Nephron (organoid): Measurements from ENCODE around the gene FBXL7.
"Not testable (repeated sequence)": the region's sequence is repeated elsewhere in the genome, so short reads cannot be mapped to it uniquely, and the experiment has no call there.

Experiments
- H3K27ac Mint-ChIP-seq, 3 experiments: 2 replicates each; pipeline ENCODE4 v1.8.0; 2020; ENCODE audit warnings: mixed read lengths in 3 of 3, mild to moderate bottlenecking in 2 of 3, moderate library complexity in 1 of 3
- H3K27me3 Mint-ChIP-seq: 2 replicates; pipeline ENCODE4 v1.8.0; 2021; ENCODE audit warnings: low read depth, mild to moderate bottlenecking, moderate library complexity, mixed read lengths
- H3K36me3 Mint-ChIP-seq: 2 replicates; pipeline ENCODE4 v1.8.0; 2020; ENCODE audit warnings: low read depth, mixed read lengths
- H3K4me1 Mint-ChIP-seq: 2 replicates; pipeline ENCODE4 v1.8.0; 2020; ENCODE audit warnings: mixed read lengths
- H3K4me3 Mint-ChIP-seq, 3 experiments: 2 replicates each; pipeline ENCODE4 v1.8.0; 2020; ENCODE audit warnings: mild to moderate bottlenecking in 3 of 3, mixed read lengths in 3 of 3, moderate library complexity in 2 of 3
- H3K9me3 Mint-ChIP-seq: 2 replicates; pipeline ENCODE4 v1.8.0; 2020; ENCODE audit warnings: mixed read lengths
- CTCF ChIP-seq, 3 experiments: fragments of 200-600 bp; sonication (generic); IDR thresholded peaks; one replicate each; pipeline ENCODE4 v1.5.0; 2021; ENCODE audit warnings: antibody characterized with exemption in 3 of 3; ENCODE audit not compliant: unreplicated experiment in 3 of 3

Gene FBXL7

DNA sequence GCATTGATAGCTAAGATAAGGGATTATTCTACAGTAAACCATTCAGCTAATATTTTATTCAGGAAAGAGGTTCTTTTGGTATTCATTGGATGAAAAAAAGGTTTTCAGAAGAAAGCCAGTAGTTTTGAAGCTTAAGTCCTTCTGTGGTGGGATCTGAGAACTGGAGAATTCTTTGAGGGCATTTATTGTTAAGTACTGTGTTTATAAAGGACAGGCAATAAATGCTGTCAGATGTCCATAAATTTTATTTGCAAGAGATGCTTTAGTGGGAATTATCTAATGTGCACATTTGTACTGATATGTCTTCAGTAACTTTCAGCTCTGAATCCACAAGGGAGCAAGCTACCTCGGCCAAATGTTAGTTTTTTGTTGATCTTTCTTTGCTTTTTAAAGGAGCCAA lies 358.3 kb downstream of the FBXL7 start:
- Mint-ChIP-seq H3K27ac (no peak overlapping the region), H3K4me1 (peaks cover 3% of the 10 kb centered on the region), H3K4me3 (no peak overlapping the region), H3K27me3 (no peaks in the 10 kb centered on the region), H3K9me3 (peaks cover 13% of the 10 kb centered on the region), H3K36me3 (peaks cover 5% of the 10 kb centered on the region)
- TF ChIP-seq CTCF (IDR thresholded peaks at IDR 0.05; ENCODE audit: unreplicated experiment in 3 of 3) = no peak

DNA sequence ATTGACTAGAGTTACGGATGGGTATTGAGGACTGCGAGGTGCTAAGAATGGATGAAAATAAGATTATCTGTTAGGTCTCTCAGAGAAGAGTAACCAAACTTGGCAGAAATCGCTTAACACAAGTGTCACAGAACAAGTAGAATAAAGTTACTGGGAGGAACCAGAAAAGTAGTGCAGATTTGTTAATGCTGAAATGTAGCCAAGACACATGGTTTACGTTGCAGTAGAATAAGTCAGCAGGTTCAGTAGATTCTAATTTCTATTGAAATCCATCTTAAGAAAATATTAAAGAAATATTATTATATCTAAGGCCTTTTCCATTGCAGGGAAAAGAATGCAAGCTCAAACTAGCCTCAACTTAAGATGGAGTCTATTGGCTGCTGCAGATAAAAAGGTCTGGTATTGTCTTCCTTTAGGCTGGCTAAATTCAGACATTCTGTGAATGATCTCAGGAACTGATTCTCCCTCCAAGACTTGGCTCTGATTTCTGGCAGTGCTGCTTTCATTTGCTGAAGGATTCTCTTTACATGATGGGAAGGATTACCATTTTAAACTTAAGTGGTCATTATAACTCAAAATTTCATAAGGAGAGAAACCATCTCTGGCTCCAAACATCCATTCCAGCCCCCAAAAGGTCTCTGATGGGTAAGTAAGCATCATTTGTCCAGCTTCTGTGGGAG lies 364.7 kb downstream of the FBXL7 start:
- no peaks in the 10 kb centered on the region for H3K4me1 Mint-ChIP-seq
- H3K9me3 Mint-ChIP-seq = peaks cover 20% of the 10 kb centered on the region
- peaks cover 18% of the 10 kb centered on the region for H3K36me3 Mint-ChIP-seq
- TF ChIP-seq CTCF (IDR thresholded peaks at IDR 0.05; ENCODE audit: unreplicated experiment in 3 of 3) = no peak
- no peaks in the 10 kb centered on the region for H3K27me3 Mint-ChIP-seq
- no peak overlapping the region for H3K4me3 Mint-ChIP-seq
- H3K27ac Mint-ChIP-seq = no peak overlapping the region

DNA sequence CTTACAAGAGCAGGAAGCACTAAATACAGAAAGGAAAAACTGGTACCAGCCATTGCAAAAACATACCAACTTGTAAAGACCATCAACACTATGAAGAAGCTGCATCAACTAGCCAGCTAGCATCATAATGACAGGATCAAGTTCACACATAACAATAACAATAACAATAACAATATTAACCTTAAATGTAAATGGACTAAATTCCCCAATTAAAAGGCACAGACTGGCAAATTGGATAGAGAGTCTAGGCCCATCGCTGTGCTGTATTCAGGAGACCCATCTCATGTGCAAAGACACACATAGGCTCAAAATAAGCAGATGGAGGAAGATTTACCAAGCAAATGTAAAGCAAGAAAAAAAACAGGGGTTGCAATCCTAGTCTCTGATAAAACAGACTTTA lies 372.3 kb downstream of the FBXL7 start:
- H3K9me3 Mint-ChIP-seq = peaks cover 57% of the 10 kb centered on the region
- peaks cover 45% of the 10 kb centered on the region for H3K36me3 Mint-ChIP-seq
- not testable (repeated sequence) for H3K27me3 Mint-ChIP-seq, H3K4me3 Mint-ChIP-seq, H3K4me1 Mint-ChIP-seq, H3K27ac Mint-ChIP-seq

GRCh38 chr5:15877914-15878313 lies 377.9 kb downstream of the FBXL7 start:
- H3K27me3 Mint-ChIP-seq = no peaks in the 10 kb centered on the region
- H3K4me1 Mint-ChIP-seq = peaks cover 9% of the 10 kb centered on the region
- TF ChIP-seq CTCF (IDR thresholded peaks at IDR 0.05; ENCODE audit: unreplicated experiment in 3 of 3) = no peak
- H3K4me3 Mint-ChIP-seq = no peak overlapping the region
- H3K27ac Mint-ChIP-seq = no peak overlapping the region
- peaks cover 12% of the 10 kb centered on the region for H3K36me3 Mint-ChIP-seq
- peaks cover 23% of the 10 kb centered on the region for H3K9me3 Mint-ChIP-seq

- H3K27me3 Mint-ChIP-seq = no peaks in the 10 kb centered on the region
- peaks cover 8% of the 10 kb centered on the region for H3K9me3 Mint-ChIP-seq
- H3K4me3 Mint-ChIP-seq = no peak overlapping the region
- TF ChIP-seq CTCF (IDR thresholded peaks at IDR 0.05; ENCODE audit: unreplicated experiment in 3 of 3) = no peak
- H3K4me1 Mint-ChIP-seq = peaks cover 11% of the 10 kb centered on the region
- peaks cover 6% of the 10 kb centered on the region for H3K36me3 Mint-ChIP-seq
- H3K27ac Mint-ChIP-seq = no peak overlapping the region
These were observed 380.2 kb downstream of the FBXL7 start for GRCh38 chr5:15880201-15880600.

DNA sequence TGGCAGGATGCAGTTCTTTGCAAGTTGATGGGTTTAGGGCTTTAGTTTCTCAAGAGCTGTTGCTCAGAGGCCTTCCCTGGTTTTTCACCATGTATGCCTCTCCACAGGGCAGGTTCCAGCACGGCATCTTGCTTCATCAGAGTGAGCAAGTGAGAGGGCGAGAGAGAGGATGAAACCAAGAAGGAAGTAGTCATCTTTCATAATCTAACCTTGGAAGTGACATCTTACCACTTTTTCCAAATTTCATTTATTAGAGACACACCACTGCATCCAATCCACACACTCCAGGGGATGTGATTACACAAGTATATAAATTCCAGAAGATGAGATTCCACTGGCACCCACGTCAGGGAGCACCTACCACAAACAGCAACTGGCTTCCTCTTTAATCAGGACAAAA lies 385.2 kb downstream of the FBXL7 start:
- peaks cover 15% of the 10 kb centered on the region for H3K4me1 Mint-ChIP-seq
- no peaks in the 10 kb centered on the region for H3K27me3 Mint-ChIP-seq
- no peak overlapping the region for H3K4me3 Mint-ChIP-seq
- peaks cover 8% of the 10 kb centered on the region for H3K9me3 Mint-ChIP-seq
- H3K27ac Mint-ChIP-seq = no peak overlapping the region
- no peak for TF ChIP-seq CTCF (IDR thresholded peaks at IDR 0.05; ENCODE audit: unreplicated experiment in 3 of 3)
- H3K36me3 Mint-ChIP-seq = peaks cover 6% of the 10 kb centered on the region
